Heart right ventricle (tissue), 16 donors: Measurements from ENCODE around the gene GP1BA. TPM values are rescaled to one million over a fixed set of nuclear protein-coding genes. Genes with fewer than 3 reads are reported as not detected.
A peak's percentile ranks its signal among the peaks of the same experiment; 100 is the strongest.

Experiments used
- ATAC-seq, 8 donors: fragments of 200-7000 bp; cut with Tn5 transposase; one replicate each; pipeline ENCODE4 v1.9.1; 2020; ENCODE audit warnings: mild to moderate bottlenecking in 8 of 8, moderate library complexity in 8 of 8, moderate number of reproducible peaks in 1 of 8
- DNase-seq, 2 donors: peaks; one replicate each; pipeline ENCODE4 v3.0.0-alpha.2; 2020
- H3K27ac ChIP-seq, 10 donors: fragments of 200-600 bp; sonication (generic) in 2 of 10; one replicate each; pipeline versions ENCODE4 v1.5.0 to v1.8.0; 2020 to 2022; ENCODE audit warnings: mild to moderate bottlenecking in 3 of 10
- H3K27me3 ChIP-seq, 7 donors: fragments of 200-600 bp; one replicate each; pipeline ENCODE4 v1.8.0; 2021 to 2022; ENCODE audit warnings: mild to moderate bottlenecking in 2 of 7
- H3K36me3 ChIP-seq, 9 donors: fragments of 200-600 bp; sonication (generic) in 1 of 9; one replicate each; pipeline versions ENCODE4 v1.5.0 to v1.8.0; 2020 to 2022; ENCODE audit warnings: mild to moderate bottlenecking in 2 of 9
- H3K4me1 ChIP-seq, 9 donors: fragments of 200-600 bp; sonication (generic) in 1 of 9; one replicate each; pipeline versions ENCODE4 v1.5.0 to v1.8.0; 2020 to 2022; ENCODE audit warnings: mild to moderate bottlenecking in 4 of 9
- H3K4me3 ChIP-seq, 10 donors: fragments of 200-600 bp; sonication (generic) in 2 of 10; one replicate each; pipeline versions ENCODE4 v1.5.0 to v1.8.0; 2020 to 2022; ENCODE audit warnings: mild to moderate bottlenecking in 7 of 10, moderate library complexity in 2 of 10
- H3K9me3 ChIP-seq, 11 donors: fragments of 200-600 bp in 10 of 11; sonication (generic) in 2 of 11; one replicate each; pipeline versions ENCODE4 v1.5.0 to v1.8.0; 2013 to 2022; ENCODE audit warnings: mild to moderate bottlenecking in 2 of 11, control low read depth in 1 of 11, moderate library complexity in 1 of 11
- CTCF ChIP-seq, 9 donors: fragments of 200-600 bp; sonication (generic) in 2 of 9; IDR thresholded peaks; one replicate each; pipeline versions ENCODE4 v1.5.0 to v1.8.0; 2021 to 2022; ENCODE audit warnings: antibody characterized with exemption in 9 of 9, mild to moderate bottlenecking in 5 of 9, moderate library complexity in 1 of 9
- WGBS, 2 donors: extraction: QIAGEN DNeasy Blood & Tissue Kit; methylation state at CpG; one replicate each; pipeline ENCODE4 v1.1.7; 2013; ENCODE audit warnings: inconsistent platforms in 1 of 2; 5-methylcytosine and 5-hydroxymethylcytosine counted together
- intact Hi-C, 10 donors: fragments of 100-400 bp; cut with DNase I; formaldehyde crosslinking; loops; one replicate each; pipeline versions ENCODE4 v1.11.1 to v1.14.2; 2022
- polyA plus RNA-seq, 2 donors: library from polyadenylated mRNA; stranded (reverse); fragments of 200-250 nt; gene quantifications; one replicate each; pipeline ENCODE4 v1.2.3, GENCODE V29; 2013
- total RNA-seq, 10 donors: library from RNA; stranded (reverse); fragmentation: NEBNext Ultra II Directional in 3 of 10; extraction: Animal tissue kit (Norgen Biotek cat#: 25700) in 3 of 10; gene quantifications; one replicate each; pipeline versions ENCODE4 v1.2.1 to v1.2.4, GENCODE V29; 2021 to 2023
- donor health status: Arrhythmogenic right ventricular cardiomyopathy.
- donor health status: ischemic (EF 13 %, LVEDD 7.1; RV severe dilation, severe dysfunction).
- donor health status: healthy with polysubstance abuse.
- donor health status: DM: no; HTN: yes; CAD: no.
- donor health status: DM: no; HTN: no; CAD: no.
- donor health status: ischemic (EF 25% LVEDD 6.9; RV normal size, moderate dysfunction).
- donor health status: ischemic (EF 25% LVEDD 5.7; RV mildly dilated, moderate dysfunction).
- donor health status: healthy.
- donor health status: DM: yes; HTN: yes; CAD: no.
- donor health status: Ischemic cardiomyopathy.
- donor health status: ischemic (EF 35%, LVEDD 5.7; RV mildly dilated, moderate dysfunction).
- donor health status: nonischemic (EF 11% LVEDD 7.7; RV severe dilation, severe dysfunction).
- donor health status: DM: yes; HTN: yes; CAD: no.
- donor health status: PGD.
- donor health status: ischemic (EF 29% LVEDD 5.4; RV normal size, mild dysfunction).
- donor health status: nonischemic (EF 23%, LVEDD 6.1; RV moderate dilation, normal function).

GP1BA gene
- total and polyA plus RNA-seq, 12 donors: 0.04 to 0.53 (median 0.26) TPM; not detected in 5

- H3K36me3 ChIP-seq: peaks cover 0 to 30% (median 5%) of the 10 kb centered on the region in 9 donors
- H3K27ac ChIP-seq: peak overlapping the region; percentile 89 to 100 (median 99)
- ATAC-seq: peak; percentile 10 to 28 (median 16)
- WGBS, 2 donors: 0 to 1% methylated on average over 67 to 75 of the region's 75 CpGs
- H3K9me3 ChIP-seq: no peaks in the 10 kb centered on the region
- no peak for TF ChIP-seq CTCF (IDR thresholded peaks at IDR 0.05)
- H3K27me3 ChIP-seq: no peaks in the 10 kb centered on the region
- H3K4me3 ChIP-seq: peak overlapping the region; percentile 32 to 100 (median 98)
- DNase-seq: peak; percentile 75 to 76
- peaks cover 18 to 70% (median 47%) of the 10 kb centered on the region in 9 donors for H3K4me1 ChIP-seq
- intact Hi-C loops: loop anchor here in 7 of 10 donors (1.0 to 5.0 kb wide), 6 partner anchors 17 to 48 kb away; partner anchors contain the start of genes SPAG7 (in 5 of the 7), CAMTA2 (in 1 of the 7), INCA1 (in 1 of the 7) and KIF1C (in 1 of the 7)
Measured at GRCh38 chr17:4949321-4950074, 17.4 kb downstream of the GP1BA start.

- Histone ChIP-seq H3K27ac (peak overlapping the region; percentile 89 to 100 (median 99)), H3K9me3 (no peaks in the 10 kb centered on the region), H3K36me3 (peaks cover 0 to 23% (median 8%) of the 10 kb centered on the region in 9 donors), H3K4me1 (peaks cover 15 to 63% (median 40%) of the 10 kb centered on the region in 9 donors), H3K27me3 (no peaks in the 10 kb centered on the region), H3K4me3 (peak overlapping the region in 9 of 10 donors; percentile 67 to 100 (median 98))
- WGBS, 2 donors: 3 to 5% methylated on average over 32 to 52 of the region's 52 CpGs
- TF ChIP-seq CTCF (IDR thresholded peaks at IDR 0.05): no peak
- peak; percentile 70 to 82 for DNase-seq
- ATAC-seq: peak in 6 of 8 donors; percentile 10 to 53 (median 36)
- intact Hi-C loops: loop anchor here in 2 of 10 donors (1.0 kb wide), 2 partner anchors 16 to 17 kb away; partner anchors contain the start of gene SPAG7 (in 1 of the 2)
Measured at GRCh38 chr17:4950075-4950745, 18.1 kb downstream of the GP1BA start.

GRCh38 chr17:4950746-4951204 lies 18.7 kb downstream of the GP1BA start, which contains the start of gene ENO3:
Gene ENO3, plus strand, starts transcription at chr17:4951119. Its CDS starts 711 bp downstream, at chr17:4951830.
- ATAC-seq (peak in 3 of 8 donors; percentile 22 to 48 (median 37)), DNase-seq (peak in 1 of 2 donors; percentile 64)
- Histone ChIP-seq H3K4me3 (peak within 1 kb of the TSS in 9 of 10 donors; percentile 67 to 100 (median 98)), H3K36me3 (peaks cover 0 to 17% (median 9%) of the 10 kb centered on the region in 9 donors), H3K27me3 (no peaks in the 10 kb centered on the region), H3K27ac (peak within 1 kb of the TSS; percentile 89 to 100 (median 99)), H3K9me3 (no peaks in the 10 kb centered on the region), H3K4me1 (peaks cover 11 to 58% (median 35%) of the 10 kb centered on the region in 9 donors)
- TF ChIP-seq CTCF (IDR thresholded peaks at IDR 0.05): no peak
- 30 to 35% methylated on average over 7 of the region's 7 CpGs for WGBS, 2 donors
- intact Hi-C loops: loop anchor here in 2 of 10 donors (1.0 kb wide), 2 partner anchors 16 to 17 kb away; partner anchors contain the start of gene SPAG7 (in 1 of the 2)

- WGBS, 2 donors: 53 to 59% methylated on average over 3 of the region's 3 CpGs
- H3K9me3 ChIP-seq: no peaks in the 10 kb centered on the region
- TF ChIP-seq CTCF (IDR thresholded peaks at IDR 0.05): no peak
- intact Hi-C loops: no loop called here
- ATAC-seq (peak in 2 of 8 donors; percentile 5 to 13), DNase-seq (no peak)
- peaks cover 7 to 58% (median 27%) of the 10 kb centered on the region in 9 donors for H3K4me1 ChIP-seq
- H3K27ac ChIP-seq: peak overlapping the region; percentile 89 to 100 (median 99)
- H3K36me3 ChIP-seq: peaks cover 0 to 10% (median 2%) of the 10 kb centered on the region in 9 donors
- peak overlapping the region in 9 of 10 donors; percentile 67 to 100 (median 98) for H3K4me3 ChIP-seq
- H3K27me3 ChIP-seq: no peaks in the 10 kb centered on the region
Measured at GRCh38 chr17:4951486-4951885, 19.4 kb downstream of the GP1BA start.
